Measurements from ENCODE around the gene LPCAT2.

The LPCAT2 gene

DNA sequence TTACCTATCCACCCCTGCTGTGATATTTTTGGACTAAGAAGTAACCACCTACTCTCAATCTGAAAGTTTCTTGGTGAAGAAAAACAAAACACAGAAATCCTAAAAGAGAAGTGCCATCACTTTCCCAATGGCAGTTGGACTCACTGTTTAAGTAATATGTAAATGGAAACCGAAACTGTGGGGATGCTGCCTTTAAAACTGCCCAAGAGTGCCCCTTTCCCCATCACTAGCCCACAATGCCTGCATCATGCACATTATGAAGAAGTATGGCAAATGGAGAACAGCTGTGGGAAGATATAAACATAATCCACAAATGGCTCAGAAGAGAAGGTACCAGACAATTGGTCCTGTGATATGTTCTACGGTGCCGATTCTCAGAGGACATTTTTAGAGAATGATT is 113.4 kb downstream of the LPCAT2 start:
- no peaks in the 10 kb centered on the region for H3K36me3 ChIP-seq (ENCODE audit: control insufficient read depth in 1 of 2, insufficient read depth in 2 of 2, low read length in 2 of 2)
- no peak overlapping the region for H3K27ac ChIP-seq (ENCODE audit: low read depth, low read length)
- no peaks in the 10 kb centered on the region for H3K4me1 ChIP-seq (ENCODE audit: control insufficient read depth in 1 of 2, insufficient read depth in 2 of 2, low read length in 2 of 2)
- no peak overlapping the region for H3K9ac ChIP-seq (ENCODE audit: low read depth in 1 of 2, low read length in 2 of 2)
- no peaks in the 10 kb centered on the region for H3K27me3 ChIP-seq (ENCODE audit: control insufficient read depth in 1 of 2, insufficient read depth in 2 of 2, low read length in 2 of 2)
- H3K4me3 ChIP-seq (ENCODE audit: low read depth in 1 of 2, low read length in 2 of 2): no peak overlapping the region
- no peaks in the 10 kb centered on the region for H3K9me3 ChIP-seq (ENCODE audit: control insufficient read depth in 1 of 2, low read length in 2 of 2)

DNA sequence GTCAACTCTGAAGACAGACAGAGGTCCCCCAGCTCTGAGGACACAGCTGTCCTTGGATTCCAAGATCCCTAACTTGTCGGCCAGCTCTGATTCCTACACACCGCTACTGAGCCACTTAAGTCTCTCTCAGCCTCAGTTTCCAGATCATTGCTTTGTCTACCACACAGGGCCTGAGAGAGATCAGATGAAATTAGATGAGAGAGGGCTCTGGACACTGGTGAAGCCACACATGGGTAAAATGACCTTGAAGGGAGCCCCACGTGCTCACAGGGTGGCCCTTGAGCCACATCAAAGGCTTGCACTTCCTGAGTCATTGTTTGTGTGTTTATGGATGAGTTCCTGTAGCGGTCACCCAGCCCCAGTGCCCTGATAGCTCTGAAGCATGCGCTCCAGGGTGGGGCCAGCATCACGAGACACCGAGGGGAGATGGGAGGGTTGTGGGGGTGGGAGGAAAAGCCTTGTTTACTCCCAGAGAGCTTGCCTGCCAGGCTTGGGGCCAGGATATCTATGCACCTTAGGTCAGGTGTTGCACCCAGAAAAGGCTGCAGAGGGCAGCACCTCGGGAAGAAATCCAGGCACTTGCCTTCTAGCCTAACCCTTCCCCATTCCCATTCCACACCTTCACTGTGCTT is 114.2 kb downstream of the LPCAT2 start:
- no peak overlapping the region for H3K9ac ChIP-seq (ENCODE audit: low read depth in 1 of 2, low read length in 2 of 2)
- H3K4me3 ChIP-seq (ENCODE audit: low read depth in 1 of 2, low read length in 2 of 2): no peak overlapping the region
- no peaks in the 10 kb centered on the region for H3K27me3 ChIP-seq (ENCODE audit: control insufficient read depth in 1 of 2, insufficient read depth in 2 of 2, low read length in 2 of 2)
- H3K36me3 ChIP-seq (ENCODE audit: control insufficient read depth in 1 of 2, insufficient read depth in 2 of 2, low read length in 2 of 2): no peaks in the 10 kb centered on the region
- H3K9me3 ChIP-seq (ENCODE audit: control insufficient read depth in 1 of 2, low read length in 2 of 2): no peaks in the 10 kb centered on the region
- no peaks in the 10 kb centered on the region for H3K4me1 ChIP-seq (ENCODE audit: control insufficient read depth in 1 of 2, insufficient read depth in 2 of 2, low read length in 2 of 2)
- H3K27ac ChIP-seq (ENCODE audit: low read depth, low read length): no peak overlapping the region

DNA sequence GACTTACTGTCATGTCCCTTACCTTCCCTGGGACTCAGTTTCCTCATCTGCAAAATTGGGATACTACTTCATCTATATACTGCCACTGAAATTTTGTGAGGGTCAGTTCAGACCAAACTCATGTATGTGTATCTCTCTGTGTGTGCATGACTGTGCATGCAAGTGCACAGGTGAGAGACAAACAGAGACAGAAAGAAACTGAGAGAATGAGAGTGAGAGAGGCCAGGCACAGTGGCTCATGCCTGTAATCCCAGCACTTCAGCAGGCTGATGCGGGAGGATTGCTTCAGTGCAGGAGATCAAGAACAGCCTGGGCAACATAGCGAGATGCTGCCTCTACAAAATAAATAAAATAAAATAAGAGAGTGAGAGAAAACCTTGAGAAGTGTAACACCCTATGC is 114.8 kb downstream of the LPCAT2 start:
- H3K27me3 ChIP-seq (ENCODE audit: control insufficient read depth in 1 of 2, insufficient read depth in 2 of 2, low read length in 2 of 2): no peaks in the 10 kb centered on the region
- H3K9me3 ChIP-seq (ENCODE audit: control insufficient read depth in 1 of 2, low read length in 2 of 2): no peaks in the 10 kb centered on the region
- H3K27ac ChIP-seq (ENCODE audit: low read depth, low read length): no peak overlapping the region
- no peaks in the 10 kb centered on the region for H3K36me3 ChIP-seq (ENCODE audit: control insufficient read depth in 1 of 2, insufficient read depth in 2 of 2, low read length in 2 of 2)
- H3K9ac ChIP-seq (ENCODE audit: low read depth in 1 of 2, low read length in 2 of 2): no peak overlapping the region
- H3K4me3 ChIP-seq (ENCODE audit: low read depth in 1 of 2, low read length in 2 of 2): no peak overlapping the region
- no peaks in the 10 kb centered on the region for H3K4me1 ChIP-seq (ENCODE audit: control insufficient read depth in 1 of 2, insufficient read depth in 2 of 2, low read length in 2 of 2)

GRCh38 chr16:55624696-55625095 is 115.8 kb downstream of the LPCAT2 start:
- no peaks in the 10 kb centered on the region for H3K27me3 ChIP-seq (ENCODE audit: control insufficient read depth in 1 of 2, insufficient read depth in 2 of 2, low read length in 2 of 2)
- no peak overlapping the region for H3K27ac ChIP-seq (ENCODE audit: low read depth, low read length)
- H3K4me3 ChIP-seq (ENCODE audit: low read depth in 1 of 2, low read length in 2 of 2): no peak overlapping the region
- no peaks in the 10 kb centered on the region for H3K9me3 ChIP-seq (ENCODE audit: control insufficient read depth in 1 of 2, low read length in 2 of 2)
- no peak overlapping the region for H3K9ac ChIP-seq (ENCODE audit: low read depth in 1 of 2, low read length in 2 of 2)
- H3K36me3 ChIP-seq (ENCODE audit: control insufficient read depth in 1 of 2, insufficient read depth in 2 of 2, low read length in 2 of 2): no peaks in the 10 kb centered on the region
- no peaks in the 10 kb centered on the region for H3K4me1 ChIP-seq (ENCODE audit: control insufficient read depth in 1 of 2, insufficient read depth in 2 of 2, low read length in 2 of 2)

DNA sequence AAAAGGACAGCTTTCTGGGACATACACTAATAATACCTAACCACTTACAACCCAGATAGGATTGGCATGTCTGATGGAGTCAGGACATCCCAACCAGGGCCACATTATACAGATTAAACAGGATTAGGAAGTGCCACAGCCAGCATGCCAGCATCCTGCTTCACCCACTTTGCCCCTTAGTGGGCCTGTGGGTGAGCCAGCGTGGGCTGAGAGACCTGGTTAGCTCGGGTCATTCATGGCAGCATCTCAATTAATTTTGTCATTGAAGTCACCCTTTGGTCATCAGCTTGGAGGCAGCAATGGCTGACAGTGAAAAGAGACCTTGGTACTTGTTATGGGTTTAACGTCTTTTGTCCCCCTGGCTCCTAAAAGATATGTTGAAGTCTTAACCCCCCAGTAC is 117.0 kb downstream of the LPCAT2 start:
- Histone ChIP-seq H3K9ac (ENCODE audit: low read depth in 1 of 2, low read length in 2 of 2) (no peak overlapping the region), H3K27me3 (ENCODE audit: control insufficient read depth in 1 of 2, insufficient read depth in 2 of 2, low read length in 2 of 2) (no peaks in the 10 kb centered on the region), H3K36me3 (ENCODE audit: control insufficient read depth in 1 of 2, insufficient read depth in 2 of 2, low read length in 2 of 2) (no peaks in the 10 kb centered on the region), H3K4me1 (ENCODE audit: control insufficient read depth in 1 of 2, insufficient read depth in 2 of 2, low read length in 2 of 2) (no peaks in the 10 kb centered on the region), H3K4me3 (ENCODE audit: low read depth in 1 of 2, low read length in 2 of 2) (no peak overlapping the region), H3K27ac (ENCODE audit: low read depth, low read length) (no peak overlapping the region), H3K9me3 (ENCODE audit: control insufficient read depth in 1 of 2, low read length in 2 of 2) (no peaks in the 10 kb centered on the region)

DNA sequence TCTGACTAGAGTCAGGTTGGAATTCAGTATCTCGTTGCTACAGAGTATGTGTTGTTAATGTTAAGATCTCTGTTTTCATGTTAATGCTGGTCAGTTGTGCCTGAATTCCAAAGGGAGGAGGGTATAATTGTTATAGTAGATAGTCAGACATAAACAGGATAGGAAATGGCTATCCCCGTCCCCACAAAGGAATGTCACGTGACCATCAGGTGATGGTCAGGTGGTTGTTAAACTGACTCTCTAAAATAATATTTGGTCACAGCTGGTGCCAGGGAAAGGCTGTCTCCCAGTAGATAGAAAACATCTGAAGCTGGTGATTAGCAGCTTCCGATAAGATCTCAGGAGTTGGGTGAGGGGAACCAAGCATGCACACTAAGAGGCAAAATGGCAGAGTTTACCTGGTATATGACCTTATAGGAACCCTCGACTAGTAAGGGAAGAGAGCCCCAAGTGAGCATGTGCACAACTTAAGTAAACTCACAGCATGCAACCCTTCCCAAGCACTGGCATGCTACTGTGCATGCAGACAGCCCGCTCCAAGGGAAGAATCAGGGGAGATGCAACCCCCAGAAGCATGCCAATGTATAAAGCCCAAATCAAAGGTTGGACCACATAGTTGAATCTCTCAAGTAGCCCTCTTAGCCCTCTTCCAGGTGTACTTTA is 119.6 kb downstream of the LPCAT2 start:
- Histone ChIP-seq H3K36me3 (ENCODE audit: control insufficient read depth in 1 of 2, insufficient read depth in 2 of 2, low read length in 2 of 2) (no peaks in the 10 kb centered on the region), H3K4me3 (ENCODE audit: low read depth in 1 of 2, low read length in 2 of 2) (no peak overlapping the region), H3K4me1 (ENCODE audit: control insufficient read depth in 1 of 2, insufficient read depth in 2 of 2, low read length in 2 of 2) (no peaks in the 10 kb centered on the region), H3K9me3 (ENCODE audit: control insufficient read depth in 1 of 2, low read length in 2 of 2) (no peaks in the 10 kb centered on the region), H3K27me3 (ENCODE audit: control insufficient read depth in 1 of 2, insufficient read depth in 2 of 2, low read length in 2 of 2) (no peaks in the 10 kb centered on the region), H3K27ac (ENCODE audit: low read depth, low read length) (no peak overlapping the region), H3K9ac (ENCODE audit: low read depth in 1 of 2, low read length in 2 of 2) (no peak overlapping the region)

DNA sequence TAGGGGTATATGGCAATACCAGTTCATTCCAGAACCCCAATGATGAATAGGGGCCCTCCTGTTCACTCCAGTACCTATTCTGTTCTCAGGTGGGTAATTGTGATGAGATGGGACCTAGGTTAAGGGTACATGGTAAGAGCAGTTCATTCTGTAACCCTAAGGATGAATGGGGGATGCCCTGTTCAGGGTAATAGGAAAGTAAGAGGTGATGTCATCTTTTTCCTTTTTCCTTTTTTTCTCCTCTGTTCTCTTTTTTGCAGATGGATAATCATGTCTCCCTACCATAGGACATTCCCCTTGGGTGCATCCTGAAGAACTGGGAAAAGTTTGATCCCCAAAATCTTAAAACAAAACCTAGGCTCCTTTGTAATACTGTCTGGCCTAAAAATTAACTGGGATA is 121.9 kb downstream of the LPCAT2 start:
- Histone ChIP-seq H3K9ac (ENCODE audit: low read depth in 1 of 2, low read length in 2 of 2) (no peak overlapping the region), H3K9me3 (ENCODE audit: control insufficient read depth in 1 of 2, low read length in 2 of 2) (no peaks in the 10 kb centered on the region), H3K4me1 (ENCODE audit: control insufficient read depth in 1 of 2, insufficient read depth in 2 of 2, low read length in 2 of 2) (no peaks in the 10 kb centered on the region), H3K27me3 (ENCODE audit: control insufficient read depth in 1 of 2, insufficient read depth in 2 of 2, low read length in 2 of 2) (no peaks in the 10 kb centered on the region), H3K36me3 (ENCODE audit: control insufficient read depth in 1 of 2, insufficient read depth in 2 of 2, low read length in 2 of 2) (no peaks in the 10 kb centered on the region), H3K27ac (ENCODE audit: low read depth, low read length) (no peak overlapping the region), H3K4me3 (ENCODE audit: low read depth in 1 of 2, low read length in 2 of 2) (no peak overlapping the region)

GRCh38 chr16:55632259-55632658 is 123.4 kb downstream of the LPCAT2 start:
- H3K4me3 ChIP-seq (ENCODE audit: low read depth in 1 of 2, low read length in 2 of 2): no peak overlapping the region
- no peaks in the 10 kb centered on the region for H3K9me3 ChIP-seq (ENCODE audit: control insufficient read depth in 1 of 2, low read length in 2 of 2)
- H3K9ac ChIP-seq (ENCODE audit: low read depth in 1 of 2, low read length in 2 of 2): no peak overlapping the region
- no peaks in the 10 kb centered on the region for H3K36me3 ChIP-seq (ENCODE audit: control insufficient read depth in 1 of 2, insufficient read depth in 2 of 2, low read length in 2 of 2)
- no peaks in the 10 kb centered on the region for H3K4me1 ChIP-seq (ENCODE audit: control insufficient read depth in 1 of 2, insufficient read depth in 2 of 2, low read length in 2 of 2)
- no peak overlapping the region for H3K27ac ChIP-seq (ENCODE audit: low read depth, low read length)
- H3K27me3 ChIP-seq (ENCODE audit: control insufficient read depth in 1 of 2, insufficient read depth in 2 of 2, low read length in 2 of 2): no peaks in the 10 kb centered on the region

- Histone ChIP-seq H3K9ac (ENCODE audit: low read depth in 1 of 2, low read length in 2 of 2) (no peak overlapping the region), H3K36me3 (ENCODE audit: control insufficient read depth in 1 of 2, insufficient read depth in 2 of 2, low read length in 2 of 2) (no peaks in the 10 kb centered on the region), H3K9me3 (ENCODE audit: control insufficient read depth in 1 of 2, low read length in 2 of 2) (no peaks in the 10 kb centered on the region), H3K27me3 (ENCODE audit: control insufficient read depth in 1 of 2, insufficient read depth in 2 of 2, low read length in 2 of 2) (peaks cover 0 to 3% of the 10 kb centered on the region in 2 donors), H3K27ac (ENCODE audit: low read depth, low read length) (no peak overlapping the region), H3K4me1 (ENCODE audit: control insufficient read depth in 1 of 2, insufficient read depth in 2 of 2, low read length in 2 of 2) (no peaks in the 10 kb centered on the region), H3K4me3 (ENCODE audit: low read depth in 1 of 2, low read length in 2 of 2) (no peak overlapping the region)
Observed at GRCh38 chr16:55634193-55634592, 125.3 kb downstream of the LPCAT2 start.

Measured in duodenal mucosa (tissue), 2 donors.